GM06990 (cell line): Measurements from ENCODE around the gene EDDM3A.

ENCODE experiments used
- DNase-seq: peaks from one replicate; pipeline ENCODE4 v3.0.0-alpha.2; 2011; ENCODE audit not compliant: insufficient read length; ENCODE audit errors: extremely low read depth
- H3K27me3 ChIP-seq: replicated peaks from 2 replicates; pipeline ENCODE4 v1.6.0; 2011; ENCODE audit warnings: low read length; ENCODE audit not compliant: control insufficient read depth, insufficient read depth
- H3K36me3 ChIP-seq: 2 replicates; pipeline ENCODE4 v1.5.1; 2011; ENCODE audit warnings: low read length; ENCODE audit not compliant: control insufficient read depth, insufficient read depth
- H3K4me3 ChIP-seq: replicated peaks from 2 replicates; pipeline ENCODE4 v1.5.1; 2011; ENCODE audit warnings: low read depth, mild to moderate bottlenecking, control low read depth, low read length
- TF ChIP-seq, protein P1 (sequence below): IDR thresholded peaks from 2 replicates; pipeline ENCODE4 v1.5.1; 2011; ENCODE audit warnings: low read length, control low read depth, mild to moderate bottlenecking, inconsistent platforms; ENCODE audit not compliant: insufficient read depth, poor library complexity, severe bottlenecking

Gene EDDM3A

DNA sequence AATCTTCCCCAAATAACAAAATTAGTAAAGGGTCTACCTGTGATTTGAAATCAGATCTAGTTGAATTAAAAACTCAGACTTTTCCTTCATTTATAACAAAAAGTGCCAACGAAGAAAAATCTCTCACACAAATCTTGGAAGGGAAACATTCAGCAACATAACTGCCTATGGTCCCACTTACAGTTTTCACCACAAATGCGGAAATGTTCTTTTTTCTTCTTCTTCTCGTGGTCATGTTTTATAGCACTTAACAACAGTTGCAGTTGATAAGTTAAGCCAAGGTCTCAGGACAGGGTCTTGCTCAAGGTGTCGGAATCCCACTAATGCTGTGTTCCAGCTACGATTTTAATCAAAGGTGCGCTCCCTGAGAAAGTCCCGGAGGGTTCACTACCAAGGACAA, 45.5 kb downstream of the EDDM3A start:
- TF ChIP-seq, protein P1, sequence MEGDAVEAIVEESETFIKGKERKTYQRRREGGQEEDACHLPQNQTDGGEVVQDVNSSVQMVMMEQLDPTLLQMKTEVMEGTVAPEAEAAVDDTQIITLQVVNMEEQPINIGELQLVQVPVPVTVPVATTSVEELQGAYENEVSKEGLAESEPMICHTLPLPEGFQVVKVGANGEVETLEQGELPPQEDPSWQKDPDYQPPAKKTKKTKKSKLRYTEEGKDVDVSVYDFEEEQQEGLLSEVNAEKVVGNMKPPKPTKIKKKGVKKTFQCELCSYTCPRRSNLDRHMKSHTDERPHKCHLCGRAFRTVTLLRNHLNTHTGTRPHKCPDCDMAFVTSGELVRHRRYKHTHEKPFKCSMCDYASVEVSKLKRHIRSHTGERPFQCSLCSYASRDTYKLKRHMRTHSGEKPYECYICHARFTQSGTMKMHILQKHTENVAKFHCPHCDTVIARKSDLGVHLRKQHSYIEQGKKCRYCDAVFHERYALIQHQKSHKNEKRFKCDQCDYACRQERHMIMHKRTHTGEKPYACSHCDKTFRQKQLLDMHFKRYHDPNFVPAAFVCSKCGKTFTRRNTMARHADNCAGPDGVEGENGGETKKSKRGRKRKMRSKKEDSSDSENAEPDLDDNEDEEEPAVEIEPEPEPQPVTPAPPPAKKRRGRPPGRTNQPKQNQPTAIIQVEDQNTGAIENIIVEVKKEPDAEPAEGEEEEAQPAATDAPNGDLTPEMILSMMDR, result no peak
- H3K36me3 ChIP-seq, result no peaks in the 10 kb centered on the region
- DNase-seq, result no peak
- no peaks in the 10 kb centered on the region for H3K27me3 ChIP-seq
- no peak overlapping the region for H3K4me3 ChIP-seq

DNA sequence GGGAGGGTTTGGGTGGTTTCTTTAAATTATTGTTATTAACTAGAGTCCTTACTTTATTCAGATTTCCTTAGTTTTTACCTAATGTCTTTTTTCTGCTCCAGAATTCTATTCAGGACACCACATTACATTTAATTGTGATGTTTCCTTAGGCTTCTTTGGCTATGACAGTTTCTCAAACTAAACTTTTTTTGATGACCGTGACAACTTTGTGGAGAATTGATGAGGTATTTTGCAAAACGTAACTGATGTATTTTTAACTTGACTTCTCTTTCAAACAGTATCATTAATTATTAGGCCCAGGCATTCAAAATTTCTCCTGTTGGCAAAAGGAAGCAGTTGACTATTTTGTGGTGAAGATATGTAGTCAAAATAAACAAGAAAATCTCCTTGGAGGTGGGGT, 45.9 kb downstream of the EDDM3A start:
- Histone ChIP-seq H3K36me3 (no peaks in the 10 kb centered on the region), H3K27me3 (no peaks in the 10 kb centered on the region), H3K4me3 (no peak overlapping the region)
- TF ChIP-seq, protein P1, result no peak
- no peak for DNase-seq

DNA sequence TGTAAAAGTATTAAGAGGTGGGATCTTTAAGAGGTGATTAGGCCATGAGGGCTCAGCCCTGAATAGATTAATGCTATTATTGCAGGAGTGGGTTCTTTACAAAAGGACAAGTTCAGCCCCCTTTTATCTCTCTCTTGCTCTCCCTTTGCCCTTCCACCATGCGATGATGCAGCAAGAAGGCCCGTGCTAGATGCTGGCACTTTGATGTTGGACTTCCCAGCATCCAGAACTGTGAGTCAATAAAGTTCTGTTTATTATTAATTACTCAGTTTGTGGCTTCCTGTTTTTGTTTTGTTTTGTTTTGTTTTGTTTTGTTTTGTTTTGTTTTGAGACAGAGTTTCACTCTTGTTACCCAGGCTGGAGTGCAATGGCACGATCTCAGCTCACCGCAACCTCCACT, 46.9 kb downstream of the EDDM3A start:
- no peaks in the 10 kb centered on the region for H3K36me3 ChIP-seq

DNA sequence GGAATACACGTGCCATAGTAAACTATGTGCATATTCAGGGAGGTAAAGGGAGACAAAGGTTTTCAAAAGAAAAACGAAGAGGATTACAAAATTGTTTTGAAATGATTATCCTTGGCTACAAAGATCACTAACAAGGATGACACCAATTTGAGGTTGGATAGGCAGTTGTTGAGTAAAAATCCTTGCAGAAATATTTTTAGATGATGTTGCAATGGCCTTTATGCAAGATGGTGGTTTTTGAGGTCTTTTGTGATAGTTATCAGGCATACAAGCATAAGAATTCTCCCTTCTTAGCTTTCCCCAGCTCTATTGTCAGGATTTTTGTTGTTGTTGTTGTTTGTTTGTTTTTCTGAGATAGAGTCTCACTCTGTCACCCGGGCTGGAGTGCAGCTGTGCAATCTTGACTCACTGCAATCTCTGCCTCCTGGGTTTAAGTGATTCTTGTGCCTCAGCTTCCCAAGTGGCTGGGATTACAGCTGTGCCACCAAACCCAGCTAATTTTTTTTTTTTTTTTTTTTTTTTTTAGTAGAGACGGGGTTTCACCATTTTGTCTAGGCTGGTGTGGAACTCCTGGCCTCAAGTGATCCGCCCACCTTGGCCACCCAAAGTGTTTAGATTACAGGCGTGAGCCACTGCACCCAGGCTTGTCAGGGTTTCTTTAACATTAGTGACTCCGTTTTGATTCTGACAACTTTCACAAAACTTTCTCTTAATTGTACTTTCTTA, 49.1 kb downstream of the EDDM3A start:
- DNase-seq, result no peak
- Histone ChIP-seq H3K4me3 (no peak overlapping the region), H3K27me3 (no peaks in the 10 kb centered on the region), H3K36me3 (no peaks in the 10 kb centered on the region)
- TF ChIP-seq, protein P1, result no peak

More for the DNA sequence above, 46.9 kb downstream of the EDDM3A start:
- H3K27me3 ChIP-seq, result no peaks in the 10 kb centered on the region
- no peak for DNase-seq
- TF ChIP-seq, protein P1, result no peak
- H3K4me3 ChIP-seq, result no peak overlapping the region

DNA sequence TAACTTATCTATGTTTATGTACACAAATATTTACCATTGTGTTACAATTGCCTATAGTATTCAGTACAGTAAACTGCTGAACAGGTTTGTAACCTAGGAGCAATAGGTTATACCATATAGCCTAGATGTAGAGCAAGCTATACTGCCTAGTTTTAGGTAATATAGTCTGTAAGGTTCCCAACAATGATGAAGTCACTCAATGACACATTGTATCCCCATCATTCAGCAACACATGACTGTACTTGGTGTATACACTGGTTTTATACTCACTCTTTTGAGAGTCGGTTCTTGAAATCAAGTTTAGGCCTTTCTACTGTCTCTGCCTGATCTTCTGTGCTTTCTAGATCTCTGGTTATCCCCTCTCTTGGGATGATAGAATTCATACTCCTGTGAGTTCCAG, 51.5 kb downstream of the EDDM3A start:
- Histone ChIP-seq H3K27me3 (no peaks in the 10 kb centered on the region), H3K36me3 (no peaks in the 10 kb centered on the region), H3K4me3 (no peak overlapping the region)
- TF ChIP-seq, protein P1, result no peak
- DNase-seq, result no peak
